GM21423 (cell line): Measurements from ENCODE around the gene SUSD4.

Source experiments
- ATAC-seq: cut with Tn5 transposase; IDR thresholded peaks from one replicate; pipeline ENCODE4 v1.9.1; 2021; ENCODE audit warnings: mild to moderate bottlenecking, moderate library complexity; ENCODE audit not compliant: unreplicated experiment

The SUSD4 gene

GRCh38 chr1:223233410-223234169 lies 130.4 kb downstream of the SUSD4 start:
- ATAC-seq, result no peak

GRCh38 chr1:223233019-223233409 lies 131.0 kb downstream of the SUSD4 start:
- no peak for ATAC-seq

GRCh38 chr1:223231581-223231980 lies 132.4 kb downstream of the SUSD4 start:
- no peak for ATAC-seq

- no peak for ATAC-seq
These were observed 132.9 kb downstream of the SUSD4 start for GRCh38 chr1:223231011-223231572.

GRCh38 chr1:223230161-223230881 lies 133.7 kb downstream of the SUSD4 start:
- no peak for ATAC-seq

- no peak for ATAC-seq
These were observed 134.2 kb downstream of the SUSD4 start for GRCh38 chr1:223229756-223230155.

- ATAC-seq, result no peak
These were observed 134.9 kb downstream of the SUSD4 start for GRCh38 chr1:223228931-223229528.

GRCh38 chr1:223228201-223228600 lies 135.8 kb downstream of the SUSD4 start:
- ATAC-seq, result no peak

GRCh38 chr1:223227486-223228196 lies 136.3 kb downstream of the SUSD4 start:
- no peak for ATAC-seq

- ATAC-seq, result no peak
These were observed 136.9 kb downstream of the SUSD4 start for GRCh38 chr1:223227031-223227430.

- ATAC-seq, result no peak
These were observed 137.7 kb downstream of the SUSD4 start for GRCh38 chr1:223226271-223226670.

GRCh38 chr1:223225481-223225880 lies 138.5 kb downstream of the SUSD4 start:
- no peak for ATAC-seq

- ATAC-seq, result no peak
These were observed 138.9 kb downstream of the SUSD4 start for GRCh38 chr1:223225061-223225460.

- no peak for ATAC-seq
These were observed 139.5 kb downstream of the SUSD4 start for GRCh38 chr1:223224465-223224864.

- ATAC-seq, result no peak
These were observed 140.6 kb downstream of the SUSD4 start for GRCh38 chr1:223223091-223223995.

GRCh38 chr1:223222377-223222776 lies 141.6 kb downstream of the SUSD4 start:
- no peak for ATAC-seq

- ATAC-seq, result no peak
These were observed 142.3 kb downstream of the SUSD4 start for GRCh38 chr1:223221686-223222085.

GRCh38 chr1:223219846-223220610 lies 143.9 kb downstream of the SUSD4 start:
- no peak for ATAC-seq

- ATAC-seq, result no peak
These were observed 144.7 kb downstream of the SUSD4 start for GRCh38 chr1:223219318-223219635.
